HTR-8/SVneo (cell line): ENCODE measurements around the gene PANK4.
A peak's percentile ranks its signal among the peaks of the same experiment; 100 is the strongest.

ENCODE experiments used
- DNase-seq: peaks from one replicate; pipeline ENCODE4 v3.0.0; 2011; ENCODE audit warnings: low spot score, mixed read lengths; ENCODE audit not compliant: insufficient read length
- FAIRE-seq: peaks from 2 replicates; lab custom pipeline; 2011; peaks lifted over from hg19 to GRCh38; lab: Jason Lieb, UNC

The PANK4 gene

GRCh38 chr1:2546515-2547209, 20.3 kb upstream of the PANK4 start:
- DNase-seq = peak; percentile 89

DNA sequence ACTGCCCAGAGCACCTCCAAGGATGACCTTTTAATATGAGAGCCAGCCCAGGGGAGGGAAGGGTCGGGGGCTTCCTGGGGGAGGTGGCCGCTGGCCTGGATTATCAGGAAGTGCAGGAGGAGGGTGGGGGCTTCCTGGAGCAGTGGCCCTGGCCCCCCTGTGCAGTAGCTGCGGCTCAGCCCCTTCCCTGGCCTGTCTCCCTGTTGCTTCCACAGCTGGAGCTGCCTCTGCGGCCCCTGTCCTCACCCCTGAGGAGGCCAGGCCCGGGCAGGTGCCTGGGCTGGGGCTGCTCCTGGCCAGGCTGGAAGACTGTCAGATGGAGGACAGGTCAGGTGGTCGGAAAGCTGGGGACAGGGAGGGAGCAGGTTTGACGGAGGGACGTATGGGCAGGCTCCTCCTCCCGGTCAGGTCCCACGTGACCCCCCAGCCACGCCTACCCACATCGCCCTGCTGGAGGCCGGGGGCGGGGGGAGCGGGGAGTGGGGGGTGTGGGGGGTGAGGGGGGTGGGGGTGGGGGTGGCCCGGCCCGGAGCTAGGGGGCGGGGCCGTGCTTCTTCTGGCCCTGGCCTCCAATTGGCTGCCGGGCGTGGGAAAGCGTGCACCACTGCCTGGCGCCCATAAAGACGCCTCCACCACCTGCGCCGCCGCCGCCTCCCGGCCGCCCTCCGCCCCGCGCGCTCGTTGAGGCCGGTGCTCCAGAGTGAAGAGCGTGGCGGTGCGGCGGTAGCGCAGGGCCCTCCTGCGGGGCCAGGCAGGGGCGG, 19.5 kb upstream of the PANK4 start:
- peak; percentile 75 for FAIRE-seq
- peak; percentile 92 for DNase-seq

More at GRCh38 chr1:2546515-2547209, 20.3 kb upstream of the PANK4 start:
- peak; percentile 74 for FAIRE-seq

GRCh38 chr1:2544875-2545640, 18.7 kb upstream of the PANK4 start:
- FAIRE-seq (no peak), DNase-seq (no peak)

DNA sequence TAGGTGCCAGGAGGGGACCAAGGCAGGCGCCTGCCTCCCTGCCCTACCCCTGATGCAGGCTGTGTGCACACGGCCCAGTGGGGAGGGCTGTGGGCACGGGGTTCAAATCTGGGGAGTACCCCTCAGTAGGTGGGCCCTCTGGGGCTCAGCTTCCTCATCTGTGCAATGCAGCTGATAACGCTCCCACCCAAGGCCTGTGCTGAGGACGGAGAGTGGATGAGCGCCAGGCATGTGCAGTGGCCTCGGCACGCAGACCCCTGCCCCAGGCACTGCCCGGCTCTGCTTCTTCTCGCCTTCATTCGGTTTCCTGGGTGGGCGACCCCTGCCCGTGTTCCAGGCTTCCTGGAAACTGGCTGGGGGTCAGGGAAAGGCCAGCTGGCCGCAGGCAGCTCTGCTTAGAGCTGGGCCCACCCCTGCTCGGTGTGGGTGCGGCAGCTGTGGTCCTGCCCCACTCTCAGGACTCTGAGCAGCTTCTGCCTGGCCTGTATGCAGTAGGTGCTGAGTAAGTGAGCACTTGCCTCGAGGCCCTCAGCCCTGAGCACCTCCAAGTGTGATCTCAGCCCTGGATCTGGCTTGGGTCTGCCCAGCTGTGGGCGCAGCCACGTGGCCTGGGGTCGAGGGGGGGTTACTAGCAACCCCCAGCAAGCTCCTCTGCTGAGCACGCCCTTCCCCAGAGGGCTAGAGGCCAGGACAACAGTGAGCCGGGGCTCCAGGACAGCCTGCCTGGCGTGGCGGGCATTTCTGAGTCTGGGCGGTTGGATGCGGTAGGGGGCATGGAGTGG, 17.9 kb upstream of the PANK4 start:
- no peak for DNase-seq

DNA sequence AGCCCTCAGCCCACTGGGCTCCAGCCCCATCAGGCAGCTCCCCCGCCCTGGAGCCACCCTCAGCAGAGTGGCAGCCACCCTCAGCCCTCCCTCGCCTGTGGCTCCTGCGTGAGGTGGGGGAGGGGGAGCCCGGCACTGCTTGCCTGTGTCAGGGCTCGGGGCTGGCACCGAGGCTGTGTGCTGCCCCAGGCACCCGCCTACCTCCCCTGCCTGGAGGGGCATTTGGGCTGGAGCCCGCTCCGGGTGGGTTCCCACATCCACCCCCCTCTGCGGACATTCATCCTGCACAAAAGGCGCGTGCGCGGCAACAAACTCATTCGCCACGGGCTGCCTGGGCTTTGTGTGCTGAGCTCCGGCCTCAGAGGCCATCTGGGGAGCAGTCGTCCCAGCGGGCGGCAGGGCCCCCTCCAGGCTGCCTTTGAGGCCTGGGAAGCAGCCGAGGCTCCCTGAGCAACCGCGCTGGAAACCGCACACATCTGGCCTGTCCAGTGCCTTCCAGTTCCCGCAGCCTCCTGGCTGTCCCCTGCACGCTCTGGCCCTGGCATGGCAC, 17.2 kb upstream of the PANK4 start:
- DNase-seq (no peak), FAIRE-seq (no peak)

More for the DNA sequence above, 17.9 kb upstream of the PANK4 start:
- no peak for FAIRE-seq

- no peak for DNase-seq
- no peak for FAIRE-seq
Observed at GRCh38 chr1:2542246-2542915, 16.0 kb upstream of the PANK4 start.

DNA sequence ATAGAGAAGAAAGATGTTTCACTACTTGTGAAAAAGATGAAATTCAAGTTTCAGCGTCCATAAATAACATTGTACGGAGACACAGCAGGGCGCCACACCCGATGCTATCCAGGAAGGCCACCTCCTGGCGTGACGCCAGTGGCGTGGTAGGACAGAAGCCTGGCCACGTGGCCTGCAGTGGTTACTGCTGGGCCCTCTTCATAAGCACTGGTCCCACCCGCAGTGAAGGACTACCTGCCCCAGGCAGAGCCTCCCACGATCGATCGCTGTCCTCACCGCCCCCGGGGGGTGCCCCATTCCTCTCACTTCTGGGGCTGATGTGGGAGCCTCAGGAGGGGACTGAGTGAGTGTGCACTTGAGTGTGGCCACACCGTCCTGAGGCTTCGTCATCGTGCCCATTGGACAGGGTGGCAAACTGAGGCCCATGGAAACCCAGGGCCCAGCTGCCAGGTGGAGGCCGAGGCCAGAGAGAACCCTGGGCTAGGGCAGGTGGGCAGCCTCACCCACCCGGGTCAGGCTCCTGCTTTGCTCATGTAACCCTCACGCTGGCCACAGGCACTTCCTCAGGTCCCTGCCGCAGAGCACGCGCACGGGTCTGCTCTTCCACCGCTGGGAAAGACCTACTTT, 15.3 kb upstream of the PANK4 start:
- no peak for FAIRE-seq
- no peak for DNase-seq

DNA sequence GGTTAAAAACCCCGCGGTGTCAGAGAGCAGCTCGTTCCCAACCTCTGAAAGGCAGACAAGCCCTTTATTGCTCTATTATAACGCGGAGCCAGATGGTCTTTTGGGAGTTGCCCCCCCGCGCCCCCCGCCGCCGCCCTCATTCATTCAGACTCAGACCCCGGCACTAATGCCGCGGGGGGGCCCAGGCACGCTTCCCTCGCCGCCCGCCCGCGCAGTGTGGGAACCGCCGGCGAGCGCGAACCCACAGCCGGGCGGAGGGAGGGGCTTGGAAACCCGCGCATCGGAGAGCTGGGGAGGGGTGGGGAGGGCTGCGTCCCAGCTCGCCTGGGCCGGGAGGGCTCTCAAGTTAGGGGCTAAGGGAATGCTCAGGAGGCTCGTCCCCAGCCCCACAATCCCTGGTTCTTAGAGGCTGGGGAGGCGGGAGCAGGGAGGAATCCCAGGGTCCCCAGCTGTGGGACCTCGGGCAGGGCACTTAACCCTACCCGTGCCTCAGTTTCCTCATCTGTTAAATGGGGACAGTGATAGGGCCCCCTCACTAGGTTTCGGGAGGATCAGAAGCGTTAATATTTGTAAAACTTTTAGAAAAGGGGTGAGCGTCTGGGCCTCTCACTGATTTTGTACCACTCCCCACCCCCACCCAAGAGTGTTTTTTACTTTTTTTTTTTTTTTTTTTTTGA, 14.6 kb upstream of the PANK4 start:
- DNase-seq (no peak), FAIRE-seq (no peak)

- FAIRE-seq = no peak
- no peak for DNase-seq
Observed at GRCh38 chr1:2539312-2539907, 13.0 kb upstream of the PANK4 start.

GRCh38 chr1:2538872-2539271, 12.5 kb upstream of the PANK4 start:
- FAIRE-seq = no peak
- DNase-seq = no peak

GRCh38 chr1:2538376-2538775, 12.0 kb upstream of the PANK4 start:
- FAIRE-seq (no peak), DNase-seq (no peak)

DNA sequence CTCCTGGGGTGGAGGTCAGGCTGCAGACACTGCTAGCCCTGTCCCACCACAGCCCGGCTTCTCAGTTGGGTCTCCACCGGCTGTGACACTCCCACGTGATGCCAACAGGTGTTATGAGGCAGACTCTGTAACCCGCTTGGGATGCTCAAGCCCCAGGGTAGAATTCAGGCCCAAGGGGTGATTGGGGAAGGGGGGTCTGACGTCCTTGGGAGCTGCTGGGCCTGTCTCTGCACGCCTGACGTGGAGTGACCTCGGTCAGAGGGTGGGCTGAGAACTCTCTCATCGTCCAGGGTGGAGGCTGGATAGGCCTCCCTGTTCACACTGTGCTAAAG, 11.4 kb upstream of the PANK4 start:
- FAIRE-seq = no peak
- DNase-seq = no peak

GRCh38 chr1:2535981-2536380, 9.6 kb upstream of the PANK4 start:
- no peak for FAIRE-seq
- DNase-seq = no peak

GRCh38 chr1:2535455-2535854, 9.1 kb upstream of the PANK4 start:
- FAIRE-seq = no peak
- DNase-seq = no peak

DNA sequence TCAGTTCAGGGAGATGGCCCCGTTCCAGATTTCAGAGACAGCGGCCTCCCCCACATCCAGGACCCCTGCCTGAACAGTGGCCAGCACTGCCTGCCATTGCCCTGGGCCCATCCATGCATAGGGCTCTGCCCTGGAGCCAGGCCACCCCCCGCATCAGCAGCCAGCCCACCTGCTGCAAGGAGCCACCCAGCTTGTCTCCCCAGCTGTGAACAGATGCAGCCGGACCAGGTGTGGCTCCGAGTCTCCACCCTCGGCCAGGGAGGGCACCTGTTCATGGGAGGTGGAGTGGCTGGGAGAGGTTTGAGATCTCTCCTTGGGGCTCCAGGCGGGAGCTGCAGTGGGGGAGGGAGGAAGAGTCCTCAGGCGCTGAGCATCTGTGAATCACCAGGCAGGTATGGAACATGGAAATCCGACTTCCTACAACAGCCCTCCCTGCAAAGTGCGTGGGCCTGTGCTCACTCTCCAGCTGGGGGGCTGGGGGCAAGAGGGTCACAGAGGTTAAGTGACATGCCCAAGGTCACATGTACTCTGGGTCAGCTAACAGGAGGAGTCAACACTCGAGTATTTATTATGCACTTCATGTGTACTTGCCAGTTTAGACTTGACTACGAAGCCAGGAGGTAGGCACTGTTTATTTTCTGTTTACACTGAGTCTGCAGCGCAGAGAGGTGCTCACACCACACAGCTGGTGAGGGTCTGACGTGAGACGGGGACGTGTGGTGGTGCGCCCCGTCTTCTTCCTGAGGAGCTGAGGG, 8.5 kb upstream of the PANK4 start:
- DNase-seq (peak; percentile 60), FAIRE-seq (peak; percentile 60)

DNA sequence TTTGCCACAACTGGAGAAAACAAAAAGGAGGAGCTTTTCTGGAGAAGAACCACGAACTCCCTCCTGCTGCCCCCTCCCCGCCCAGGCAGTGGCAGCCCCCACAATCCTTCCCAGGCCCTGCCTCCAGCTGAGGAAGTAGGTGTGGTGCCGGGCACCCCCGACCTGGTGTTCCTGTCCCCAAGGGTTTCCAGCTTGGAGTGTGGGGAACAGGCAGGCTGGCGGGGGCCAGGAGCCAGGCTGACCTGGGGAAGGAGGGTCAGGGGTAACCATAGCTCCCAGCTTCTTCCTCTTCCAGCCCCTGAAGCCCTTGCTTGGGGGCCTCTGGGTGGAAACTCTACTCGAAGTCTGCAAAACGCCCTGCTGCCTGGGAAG, 7.9 kb upstream of the PANK4 start:
- DNase-seq (no peak), FAIRE-seq (no peak)

GRCh38 chr1:2533365-2533764, 7.0 kb upstream of the PANK4 start:
- DNase-seq (no peak), FAIRE-seq (peak; percentile 83)
